ENCODE results near the gene GOLGA6L7. TPM values are rescaled to one million over a fixed set of nuclear protein-coding genes. Genes with fewer than 3 reads are reported as not detected.

GOLGA6L7 gene
- total RNA-seq, 4 donors from 2014 or later = not detected

DNA sequence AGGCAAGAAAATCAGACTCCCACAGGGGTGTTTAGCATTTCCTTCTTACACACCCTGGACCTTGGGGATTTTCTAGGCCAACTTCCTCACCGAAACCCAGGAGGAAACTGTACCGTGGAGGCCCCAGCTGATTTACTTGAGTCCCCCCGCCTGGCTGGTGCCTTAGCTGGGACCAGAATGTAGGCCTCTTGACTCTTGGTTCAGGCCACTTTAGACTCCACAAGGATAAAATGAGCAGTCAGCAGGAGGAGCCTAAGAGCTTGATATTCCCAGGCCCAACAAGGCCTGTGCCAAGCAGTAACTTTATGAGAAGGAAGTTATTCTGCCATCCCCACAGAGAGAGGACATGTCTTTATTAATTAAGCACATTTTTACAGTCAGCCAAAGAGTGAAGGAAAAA is 32.7 kb upstream of the GOLGA6L7 start:
- no peak for TF ChIP-seq CTCF (IDR thresholded peaks at IDR 0.05; ENCODE audit: low read depth)

DNA sequence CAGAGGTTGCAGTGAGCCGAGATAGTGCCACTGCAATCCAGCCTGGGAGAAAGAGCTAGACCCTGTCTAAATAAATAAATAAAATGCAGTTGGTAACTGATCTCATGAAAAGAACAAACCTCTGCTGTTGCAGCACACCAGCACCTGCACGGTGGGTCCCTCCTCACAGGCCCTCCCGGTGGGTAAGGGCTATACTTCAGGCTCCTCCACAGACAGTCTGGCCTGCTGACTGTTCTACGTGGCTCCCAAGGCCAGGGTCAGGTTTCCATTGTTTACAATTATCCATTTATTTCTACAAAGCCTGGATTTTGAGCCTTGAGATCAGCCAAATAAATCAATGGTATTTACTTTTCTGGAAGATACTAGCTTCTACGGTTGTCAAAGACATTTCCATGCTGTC is 32.2 kb upstream of the GOLGA6L7 start:
- TF ChIP-seq CTCF (IDR thresholded peaks at IDR 0.05; ENCODE audit: low read depth) = no peak

GRCh38 chr15:28879551-28879950 is 31.1 kb upstream of the GOLGA6L7 start:
- TF ChIP-seq CTCF (IDR thresholded peaks at IDR 0.05; ENCODE audit: low read depth) = no peak

GRCh38 chr15:28878209-28878608 is 29.8 kb upstream of the GOLGA6L7 start:
- TF ChIP-seq CTCF (IDR thresholded peaks at IDR 0.05; ENCODE audit: low read depth) = no peak

- TF ChIP-seq CTCF (IDR thresholded peaks at IDR 0.05; ENCODE audit: low read depth) = no peak
Measured at GRCh38 chr15:28876845-28877185, 28.4 kb upstream of the GOLGA6L7 start.

DNA sequence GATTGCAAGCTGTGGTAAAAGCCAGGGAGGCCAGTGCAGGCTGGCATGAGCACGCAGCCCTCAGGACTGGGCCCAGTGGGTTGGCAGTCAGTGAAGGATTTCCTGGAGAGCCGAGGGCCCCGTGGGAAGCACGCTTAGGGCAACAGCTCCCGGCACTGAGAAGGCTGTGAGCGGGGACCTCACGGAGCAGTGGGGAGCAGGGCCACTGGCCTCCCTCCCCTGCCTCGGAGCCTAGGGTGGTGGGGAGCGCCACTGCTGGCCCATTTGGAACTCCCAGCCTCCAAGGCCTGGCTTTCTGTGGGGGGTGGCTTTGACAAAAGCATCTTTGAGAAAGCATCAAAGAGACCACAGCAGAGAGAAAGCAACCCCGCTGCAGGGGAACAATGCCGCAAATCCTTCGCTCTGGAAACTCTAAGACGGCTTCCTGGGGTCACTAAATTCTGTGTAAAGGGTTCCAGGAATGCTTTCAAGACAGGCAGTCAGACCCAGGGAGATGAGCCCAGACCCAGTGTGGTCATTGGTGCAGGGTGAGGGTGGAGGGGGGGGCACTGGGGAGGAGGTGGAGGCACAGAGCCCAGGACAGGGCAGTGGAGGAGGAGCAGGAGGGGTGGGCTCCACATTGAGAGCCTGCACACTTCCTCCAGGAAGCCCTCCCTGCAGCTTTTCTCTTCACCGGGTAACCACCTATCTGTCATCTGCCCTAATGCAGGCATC is 27.8 kb upstream of the GOLGA6L7 start:
- no peak for TF ChIP-seq CTCF (IDR thresholded peaks at IDR 0.05; ENCODE audit: low read depth)

- TF ChIP-seq CTCF (IDR thresholded peaks at IDR 0.05; ENCODE audit: low read depth) = no peak
Measured at GRCh38 chr15:28875461-28876000, 27.1 kb upstream of the GOLGA6L7 start.

Measured in subcutaneous adipose tissue (tissue), 4 donors.